Motor neuron (in vitro differentiated cells): ENCODE measurements around the gene LPCAT2. TPM values are rescaled to one million over a fixed set of nuclear protein-coding genes. Genes with fewer than 3 reads are reported as not detected.

Experiments
- ATAC-seq, 8 experiments: fragments of 200-7000 bp; cut with Tn5 transposase; replicated peaks in 6 of 8; 2 replicates each; pipeline ENCODE4 v1.8.0; 2021; ENCODE audit warnings: mild to moderate bottlenecking in 8 of 8, moderate library complexity in 8 of 8
- H3K27ac ChIP-seq, 2 donors: fragments of 250-450 bp; sonication (Bioruptor Pico); 2 replicates each; pipeline ENCODE4 v1.9.0; 2021; ENCODE audit warnings: antibody characterized with exemption in 2 of 2, mild to moderate bottlenecking in 2 of 2, moderate library complexity in 1 of 2
- H3K4me1 ChIP-seq, 2 donors: fragments of 250-450 bp; sonication (Bioruptor Pico); replicated peaks in 1 of 2; 2 replicates each; pipeline ENCODE4 v1.6.1; 2021; ENCODE audit warnings: antibody characterized with exemption in 2 of 2, mild to moderate bottlenecking in 2 of 2, moderate library complexity in 1 of 2
- H3K4me3 ChIP-seq, 5 donors: fragments of 250-450 bp; sonication (Bioruptor Pico); 2 replicates each; pipeline ENCODE4 v1.9.0; 2021; ENCODE audit warnings: antibody characterized with exemption in 5 of 5, mild to moderate bottlenecking in 5 of 5, moderate library complexity in 4 of 5
- WGBS, 10 experiments: fragments of 450-650 bp; shearing (Covaris generic); methylation state at CpG; one replicate each; pipeline ENCODE4 v1.0.0; 2022; 5-methylcytosine and 5-hydroxymethylcytosine counted together
- in situ Hi-C, 9 experiments: fragments of 400-800 bp; cut with MboI; loops; one replicate each; pipeline ENCODE4 v1.15.0; 2021; ENCODE audit warnings: low sequenced_read_pairs in 9 of 9, low pct_unique_long_range_greater_than_20kb in 2 of 9; ENCODE audit not compliant: unreplicated experiment in 9 of 9
- total RNA-seq, 8 experiments: library from RNA; unstranded; fragments of 300-600 nt; gene quantifications; 2 replicates each; pipeline versions ENCODE4 v1.2.3 to v1.2.4, GENCODE V29; 2022

Gene LPCAT2
- total RNA-seq, 8 experiments from 2014 or later = 0.92 to 16.1 (median 2.7) TPM

DNA sequence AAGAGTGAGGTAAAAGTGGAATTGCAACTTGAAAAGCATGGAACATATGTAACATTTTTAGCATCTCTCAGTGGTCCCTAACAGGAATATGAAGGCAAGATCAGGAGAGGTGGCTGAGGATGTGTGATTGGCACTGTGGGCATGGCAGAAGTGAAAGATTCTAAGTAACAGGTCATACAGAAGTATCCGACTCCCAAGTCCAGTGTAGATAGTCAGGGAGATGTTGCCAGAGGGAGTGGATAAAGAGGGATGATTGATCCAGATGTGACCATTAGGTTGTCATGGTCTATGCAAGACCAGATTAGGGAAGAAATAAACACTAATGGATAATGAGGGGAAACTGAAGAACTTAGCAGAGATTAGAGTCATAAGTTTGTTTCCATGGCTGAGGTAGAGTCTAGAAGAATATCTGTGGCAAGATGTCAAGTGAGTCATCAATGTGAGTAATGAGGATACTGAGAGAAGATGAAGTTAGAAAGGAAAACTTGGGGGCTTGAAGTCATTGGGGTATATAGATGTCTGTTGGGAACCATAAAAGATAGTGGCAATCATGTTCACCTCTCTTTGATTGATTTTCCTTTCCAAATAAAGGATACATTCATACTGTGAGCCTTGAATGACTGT, 33.7 kb downstream of the LPCAT2 start:
- peaks cover 0 to 3% of the 10 kb centered on the region in 2 donors for H3K4me1 ChIP-seq
- ATAC-seq = peak in 2 of 8 experiments; percentile 48 to 64
- in situ Hi-C loops = loop anchor here in 2 of 9 experiments (10.0 kb wide), 1 partner anchor 78 kb away; no protein-coding TSS in a partner anchor
- WGBS, 10 experiments = 88 to 100% (median 100%) methylated on average over 1 of the region's 1 CpG; no CpG with 5 or more reads in 5 of the 10 experiments
- no peak overlapping the region for H3K27ac ChIP-seq
- no peak overlapping the region for H3K4me3 ChIP-seq

DNA sequence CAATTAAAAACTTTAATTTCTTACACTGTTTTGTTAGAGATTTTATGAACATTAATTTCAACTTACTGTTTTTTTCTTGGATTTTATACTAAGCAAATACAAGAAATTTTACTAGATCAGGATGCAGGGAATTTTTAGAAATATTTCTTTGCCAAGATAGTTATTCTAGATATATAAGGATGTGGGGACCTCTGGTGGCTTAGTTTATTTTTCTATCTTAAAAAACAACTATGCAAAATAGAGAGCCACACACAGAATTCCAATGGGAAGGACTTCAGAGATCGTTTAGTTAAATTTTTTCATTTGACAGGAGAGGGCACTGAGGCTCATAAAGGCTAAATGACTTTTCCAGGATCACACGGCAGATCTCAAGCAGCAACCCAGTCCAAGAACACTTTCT, 34.6 kb downstream of the LPCAT2 start:
- peaks cover 0 to 3% of the 10 kb centered on the region in 2 donors for H3K4me1 ChIP-seq
- 0 to 58% (median 17%) methylated on average over 1 to 2 of the region's 2 CpGs; no CpG with 5 or more reads in 2 of the 10 experiments for WGBS, 10 experiments
- in situ Hi-C loops = loop anchor here in 2 of 9 experiments (10.0 kb wide), 1 partner anchor 79 kb away; no protein-coding TSS in a partner anchor
- ATAC-seq = peak in 3 of 8 experiments; percentile 44 to 48 (median 46)
- no peak overlapping the region for H3K4me3 ChIP-seq
- no peak overlapping the region for H3K27ac ChIP-seq

DNA sequence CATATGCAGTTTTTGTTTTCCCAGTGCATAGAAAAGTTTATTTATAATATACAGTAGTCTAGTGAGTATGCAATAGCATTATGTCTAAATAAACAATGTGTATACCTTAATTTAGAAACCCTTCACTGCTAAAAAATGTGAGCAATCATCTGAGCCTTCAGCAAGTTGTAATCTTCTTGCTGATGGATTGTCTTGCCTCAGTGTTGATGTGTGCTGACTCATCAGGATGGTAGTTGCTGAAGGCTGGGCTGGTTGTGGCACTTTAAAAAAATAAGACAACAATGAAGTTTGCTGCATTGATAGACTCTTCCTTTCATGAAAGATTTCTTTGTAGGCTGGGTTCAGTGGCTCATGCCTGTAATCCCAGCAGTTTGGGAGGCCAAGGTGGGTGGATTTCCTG, 43.7 kb downstream of the LPCAT2 start:
- in situ Hi-C loops = loop anchor here in 1 of 9 experiments (25.0 kb wide), 1 partner anchor 90 kb away; no protein-coding TSS in a partner anchor
- no peak overlapping the region for H3K27ac ChIP-seq

GRCh38 chr16:55555436-55555835, 46.6 kb downstream of the LPCAT2 start:
- no peak overlapping the region for H3K4me3 ChIP-seq
- no peak overlapping the region for H3K27ac ChIP-seq
- in situ Hi-C loops = loop anchor here in 1 of 9 experiments (25.0 kb wide), 1 partner anchor 93 kb away; no protein-coding TSS in a partner anchor
- no peaks in the 10 kb centered on the region for H3K4me1 ChIP-seq
- no peak for ATAC-seq
- 0 to 92% (median 81%) methylated on average over 1 to 2 of the region's 2 CpGs; no CpG with 5 or more reads in 2 of the 10 experiments for WGBS, 10 experiments

More for the DNA sequence above, 43.7 kb downstream of the LPCAT2 start:
- ATAC-seq = peak in 4 of 8 experiments; percentile 19 to 100 (median 55)
- H3K4me3 ChIP-seq = no peak overlapping the region
- no peaks in the 10 kb centered on the region for H3K4me1 ChIP-seq

- H3K4me1 ChIP-seq = no peaks in the 10 kb centered on the region
- in situ Hi-C loops = loop anchor here in 1 of 9 experiments (25.0 kb wide), 1 partner anchor 95 kb away; no protein-coding TSS in a partner anchor
- H3K4me3 ChIP-seq = no peak overlapping the region
- no peak for ATAC-seq
- H3K27ac ChIP-seq = no peak overlapping the region
These were observed 48.3 kb downstream of the LPCAT2 start for GRCh38 chr16:55557186-55557585.

- no peak for ATAC-seq
- in situ Hi-C loops = loop anchor here in 1 of 9 experiments (25.0 kb wide), 1 partner anchor 97 kb away; no protein-coding TSS in a partner anchor
- Histone ChIP-seq H3K4me1 (no peaks in the 10 kb centered on the region), H3K4me3 (no peak overlapping the region), H3K27ac (no peak overlapping the region)
These were observed 50.4 kb downstream of the LPCAT2 start for GRCh38 chr16:55559233-55559632.

- Histone ChIP-seq H3K27ac (no peak overlapping the region), H3K4me1 (no peaks in the 10 kb centered on the region), H3K4me3 (no peak overlapping the region)
- WGBS, 10 experiments = 57 to 100% (median 80%) methylated on average over 1 of the region's 1 CpG; no CpG with 5 or more reads in 1 of the 10 experiments
- no peak for ATAC-seq
- in situ Hi-C loops = loop anchor here in 1 of 9 experiments (25.0 kb wide), 1 partner anchor 98 kb away; no protein-coding TSS in a partner anchor
These were observed 51.2 kb downstream of the LPCAT2 start for GRCh38 chr16:55559933-55560516.

GRCh38 chr16:55561319-55561848, 52.5 kb downstream of the LPCAT2 start:
- no peak for ATAC-seq
- in situ Hi-C loops = loop anchor here in 1 of 9 experiments (25.0 kb wide), 1 partner anchor 99 kb away; no protein-coding TSS in a partner anchor
- WGBS, 10 experiments = 50 to 100% (median 75%) methylated on average over 1 to 2 of the region's 2 CpGs; no CpG with 5 or more reads in 2 of the 10 experiments

GRCh38 chr16:55562936-55563335, 54.1 kb downstream of the LPCAT2 start:
- WGBS, 10 experiments = 75 to 100% (median 100%) methylated on average over 1 of the region's 1 CpG; no CpG with 5 or more reads in 1 of the 10 experiments
- in situ Hi-C loops = loop anchor here in 1 of 9 experiments (25.0 kb wide), 1 partner anchor 101 kb away; no protein-coding TSS in a partner anchor
- H3K27ac ChIP-seq = no peak overlapping the region
- ATAC-seq = no peak
- H3K4me1 ChIP-seq = no peaks in the 10 kb centered on the region
- no peak overlapping the region for H3K4me3 ChIP-seq

More at GRCh38 chr16:55561319-55561848, 52.5 kb downstream of the LPCAT2 start:
- no peak overlapping the region for H3K4me3 ChIP-seq
- no peaks in the 10 kb centered on the region for H3K4me1 ChIP-seq
- H3K27ac ChIP-seq = no peak overlapping the region

DNA sequence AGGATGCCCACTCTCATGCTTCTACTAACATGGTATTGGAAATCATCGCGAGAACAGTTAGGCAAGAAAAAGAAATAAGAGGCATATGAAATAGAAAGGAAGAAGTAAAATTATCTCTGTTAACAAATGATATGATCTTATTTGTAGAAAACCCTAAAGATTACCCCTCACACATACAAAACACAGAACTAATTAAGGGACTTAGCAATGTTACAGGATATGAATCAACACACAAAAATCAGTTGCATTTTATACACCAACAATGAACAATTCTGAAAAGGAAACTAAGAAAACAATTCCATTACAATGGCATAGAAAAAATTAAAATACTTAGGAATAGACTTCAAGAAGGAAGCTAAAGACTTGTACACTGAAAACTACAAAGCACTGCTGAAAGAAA, 54.9 kb downstream of the LPCAT2 start:
- Histone ChIP-seq H3K27ac (no peak overlapping the region), H3K4me1 (no peaks in the 10 kb centered on the region), H3K4me3 (no peak overlapping the region)
- in situ Hi-C loops = loop anchor here in 1 of 9 experiments (25.0 kb wide), 1 partner anchor 101 kb away; no protein-coding TSS in a partner anchor
- 89 to 100% (median 100%) methylated on average over 2 of the region's 2 CpGs; no CpG with 5 or more reads in 2 of the 10 experiments for whole genome bisulfite sequencing, 10 experiments
- ATAC-seq = no peak

DNA sequence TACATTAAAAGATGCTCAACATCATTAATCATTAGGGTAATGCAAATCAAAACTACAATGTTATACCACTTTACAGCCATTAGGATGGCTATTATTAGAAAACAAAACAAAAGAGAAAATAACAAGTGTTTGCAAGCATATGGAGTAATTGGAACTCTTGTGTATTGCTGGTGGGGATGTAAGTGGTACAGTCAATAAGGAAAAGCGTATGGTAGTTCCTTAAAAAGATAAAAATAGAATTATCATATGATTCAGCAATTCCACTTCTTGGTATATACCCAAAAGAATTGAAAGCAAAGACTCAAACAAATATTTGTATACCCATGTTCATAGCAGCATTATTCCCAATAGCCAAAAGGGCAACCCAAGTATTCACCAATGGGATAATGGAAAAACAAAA, 56.2 kb downstream of the LPCAT2 start:
- Histone ChIP-seq H3K27ac (no peak overlapping the region), H3K4me3 (no peak overlapping the region), H3K4me1 (no peaks in the 10 kb centered on the region)
- in situ Hi-C loops = loop anchor here in 1 of 9 experiments (25.0 kb wide), 1 partner anchor 103 kb away; no protein-coding TSS in a partner anchor
- ATAC-seq = no peak
- WGBS, 10 experiments = 75 to 100% (median 100%) methylated on average over 1 of the region's 1 CpG; no CpG with 5 or more reads in 2 of the 10 experiments

DNA sequence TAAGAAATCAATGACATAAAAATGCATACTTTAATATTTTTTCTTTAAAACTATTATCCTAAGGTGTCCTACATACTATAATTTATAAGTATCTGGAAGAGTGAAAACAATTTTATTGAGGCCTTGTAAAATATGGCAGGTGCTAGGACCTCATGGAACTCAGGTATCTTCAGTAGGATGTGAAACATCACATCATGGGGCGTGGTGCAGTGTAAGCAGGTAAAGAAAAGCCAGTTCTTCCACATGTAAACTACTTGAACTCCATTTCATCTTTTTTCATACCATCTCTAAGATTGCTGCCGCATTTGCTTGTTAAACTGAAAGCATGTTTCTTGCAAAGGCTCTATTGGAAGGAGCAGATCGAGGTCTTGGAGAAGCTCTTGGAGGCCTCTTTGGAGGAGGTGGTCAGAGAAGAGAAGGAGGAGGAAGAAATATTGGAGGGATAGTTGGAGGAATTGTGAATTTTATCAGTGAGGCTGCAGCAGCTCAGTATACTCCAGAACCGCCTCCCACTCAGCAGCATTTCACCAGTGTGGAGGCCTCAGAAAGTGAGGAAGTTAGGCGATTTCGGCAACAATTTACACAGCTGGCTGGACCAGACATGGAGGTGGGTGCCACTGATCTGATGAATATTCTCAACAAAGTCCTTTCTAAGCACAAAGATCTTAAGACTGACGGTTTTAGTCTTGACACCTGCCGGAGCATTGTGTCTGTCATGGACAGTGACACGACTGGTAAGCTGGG, 57.7 kb downstream of the LPCAT2 start, which contains the start of gene CAPNS2:
CAPNS2 (plus strand) TSS at position 253 of the 744 bp plus-strand sequence; CDS start at position 326, 73 bp downstream.
- no peak within 1 kb of the TSS for H3K4me3 ChIP-seq
- in situ Hi-C loops = loop anchor here in 1 of 9 experiments (25.0 kb wide), 1 partner anchor 104 kb away; no protein-coding TSS in a partner anchor
- H3K4me1 ChIP-seq = no peaks in the 10 kb centered on the region
- WGBS, 10 experiments = 86 to 100% (median 94%) methylated on average over 1 to 7 of the region's 9 CpGs
- H3K27ac ChIP-seq = no peak within 1 kb of the TSS
- ATAC-seq = no peak
